D721Med (cell line): ENCODE measurements around the gene RRAS2.

Experiments used
- DNase-seq: peaks from one replicate; pipeline ENCODE4 v3.0.0; 2011; ENCODE audit warnings: low spot score; ENCODE audit not compliant: insufficient read length
- FAIRE-seq: peaks from 2 replicates; lab custom pipeline; 2011; peaks lifted over from hg19 to GRCh38; lab: Jason Lieb, UNC
- CTCF ChIP-seq: IDR thresholded peaks from 2 replicates; pipeline ENCODE4 v1.5.1; 2012; ENCODE audit warnings: mild to moderate bottlenecking, control low read depth; ENCODE audit not compliant: insufficient read depth; ENCODE audit errors: missing control alignments

Gene RRAS2

DNA sequence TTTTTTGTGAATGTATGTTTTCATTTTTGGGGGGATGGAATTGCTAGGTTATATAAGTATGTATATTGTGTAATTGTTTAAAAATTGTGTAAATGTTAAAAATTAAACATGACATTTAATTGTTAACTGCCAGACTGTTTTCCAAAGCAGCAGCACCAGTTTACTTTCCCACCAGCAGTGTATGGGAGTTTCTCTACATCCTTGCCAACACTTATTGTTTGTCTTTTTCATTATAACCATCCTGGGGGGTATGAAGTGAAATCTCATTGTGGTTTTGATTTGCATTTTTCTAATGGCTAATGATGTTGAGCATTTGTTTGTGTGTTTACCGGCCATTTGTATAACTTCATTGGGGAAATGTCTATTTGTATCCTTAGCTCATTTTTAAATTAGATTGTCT, 31.7 kb upstream of the RRAS2 start:
- DNase-seq (no peak), FAIRE-seq (no peak)
- no peak for TF ChIP-seq CTCF

DNA sequence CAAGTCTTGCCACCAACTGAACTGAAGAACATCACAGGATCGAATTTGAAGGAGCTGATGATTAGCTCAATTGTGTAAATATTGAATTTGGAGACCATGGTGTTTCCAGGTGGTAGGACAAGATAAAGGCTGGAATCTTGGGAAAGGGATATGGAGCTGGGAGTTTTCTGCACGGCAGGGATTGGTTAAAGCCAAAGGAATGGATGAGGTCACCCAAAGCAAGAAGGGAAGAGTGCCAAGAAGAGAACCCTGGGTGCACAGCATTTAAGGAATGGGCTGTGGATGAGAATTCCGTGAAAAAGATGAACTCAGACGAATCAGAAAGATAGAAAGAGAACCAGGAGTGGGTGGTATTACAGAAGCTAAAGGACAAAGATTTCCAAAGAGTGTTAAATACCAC, 29.4 kb upstream of the RRAS2 start:
- FAIRE-seq, result no peak
- no peak for TF ChIP-seq CTCF
- DNase-seq, result no peak

GRCh38 chr11:14386895-14387480, 28.0 kb upstream of the RRAS2 start:
- DNase-seq (no peak), FAIRE-seq (no peak)

GRCh38 chr11:14386081-14386480, 27.1 kb upstream of the RRAS2 start:
- no peak for DNase-seq
- TF ChIP-seq CTCF, result no peak
- no peak for FAIRE-seq

More at GRCh38 chr11:14386895-14387480, 28.0 kb upstream of the RRAS2 start:
- no peak for TF ChIP-seq CTCF

DNA sequence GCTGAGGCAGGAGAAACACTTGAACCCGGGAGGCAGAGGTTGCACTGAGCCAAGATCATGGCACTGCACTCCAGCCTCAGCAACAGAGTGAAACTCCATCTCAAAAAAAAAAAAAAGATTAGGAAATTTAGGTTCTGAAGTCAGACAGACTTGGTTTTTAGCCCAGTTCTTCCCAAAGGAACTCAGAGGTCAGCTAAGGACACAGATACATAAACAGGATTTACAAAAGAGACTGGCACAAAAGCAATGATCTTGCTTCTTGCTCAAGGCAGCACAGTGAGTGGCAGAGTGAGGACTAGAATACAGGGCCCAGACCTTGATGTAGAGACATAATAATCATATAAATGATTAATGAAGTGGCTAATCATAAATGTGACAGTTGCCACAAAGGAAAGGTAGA, 25.4 kb upstream of the RRAS2 start:
- no peak for TF ChIP-seq CTCF
- DNase-seq (no peak), FAIRE-seq (no peak)

- TF ChIP-seq CTCF, result no peak
- no peak for FAIRE-seq
- no peak for DNase-seq
Measured at GRCh38 chr11:14381968-14382367, 23.0 kb upstream of the RRAS2 start.

DNA sequence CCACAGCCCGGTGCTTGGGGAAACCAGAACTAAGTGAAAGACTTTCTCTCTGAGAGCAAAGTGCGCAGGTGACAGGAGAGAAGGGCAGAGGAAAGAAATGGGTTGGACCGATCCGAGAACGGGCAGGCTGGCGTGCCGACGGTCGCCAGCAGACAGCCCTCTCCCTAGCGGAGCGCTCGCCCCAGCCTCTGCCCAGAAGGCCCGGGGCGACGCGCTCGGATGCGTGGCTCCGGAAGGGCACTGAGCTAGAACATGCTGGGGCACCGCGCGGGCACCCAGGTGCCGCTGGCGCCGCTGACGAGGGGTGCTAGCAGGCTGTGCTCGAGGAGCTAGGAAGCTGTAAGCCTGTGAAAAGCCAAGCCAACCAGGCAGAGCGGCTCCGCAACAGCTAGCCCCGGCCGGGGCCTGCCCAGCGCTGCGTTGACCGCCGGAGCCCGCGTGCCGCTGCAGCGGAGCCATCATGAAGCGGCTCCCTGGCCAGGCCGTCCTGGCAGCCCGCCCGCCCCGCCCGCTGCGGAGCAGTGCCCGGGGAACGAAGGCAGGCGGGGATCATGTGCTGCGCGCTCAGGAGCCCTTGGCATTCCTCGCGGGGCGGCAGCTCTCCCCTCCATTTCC, 22.1 kb upstream of the RRAS2 start:
- no peak for FAIRE-seq
- TF ChIP-seq CTCF, result no peak
- DNase-seq, result peak; percentile 38
